GM23248 (cell line): Measurements from ENCODE around the gene TRABD. TPM values are rescaled to one million over a fixed set of nuclear protein-coding genes. Genes with fewer than 3 reads are reported as not detected.
A peak's percentile ranks its signal among the peaks of the same experiment; 100 is the strongest.

Experiments
- DNase-seq: peaks from one replicate; pipeline ENCODE4 v3.0.0-alpha.2; 2015
- H2AFZ ChIP-seq: fragments of 200-600 bp; sonication (generic); 2 replicates; pipeline ENCODE4 v1.6.1; 2016; ENCODE audit warnings: antibody characterized with exemption
- H3F3A ChIP-seq: fragments of 200-600 bp; sonication (generic); 2 replicates; pipeline ENCODE4 v1.6.1; 2016; ENCODE audit warnings: mild to moderate bottlenecking, antibody characterized with exemption, mixed run types; ENCODE audit not compliant: insufficient read depth
- H3K27ac ChIP-seq: fragments of 200-600 bp; sonication (generic); 2 replicates; pipeline ENCODE4 v1.5.1; 2016; ENCODE audit warnings: mild to moderate bottlenecking
- H3K27me3 ChIP-seq: fragments of 200-600 bp; sonication (generic); replicated peaks from 2 replicates; pipeline ENCODE4 v1.6.1; 2016; ENCODE audit warnings: mild to moderate bottlenecking; ENCODE audit not compliant: insufficient read depth
- H3K36me3 ChIP-seq: fragments of 200-600 bp; sonication (generic); 2 replicates; pipeline ENCODE4 v1.6.1; 2016; ENCODE audit warnings: low read depth, mild to moderate bottlenecking
- H3K4me1 ChIP-seq: fragments of 200-600 bp; sonication (generic); 2 replicates; pipeline ENCODE4 v1.6.1; 2016; ENCODE audit warnings: mild to moderate bottlenecking; ENCODE audit not compliant: insufficient read depth
- H3K4me2 ChIP-seq: fragments of 200-600 bp; sonication (generic); one replicate; pipeline ENCODE4 v1.6.1; 2016; ENCODE audit warnings: mild to moderate bottlenecking; ENCODE audit not compliant: unreplicated experiment
- H3K4me3 ChIP-seq: fragments of 200-600 bp; sonication (generic); 2 replicates; pipeline ENCODE4 v1.5.1; 2016; ENCODE audit warnings: mild to moderate bottlenecking
- H3K79me2 ChIP-seq: fragments of 200-600 bp; sonication (generic); 2 replicates; pipeline ENCODE4 v1.6.1; 2016; ENCODE audit warnings: mild to moderate bottlenecking; ENCODE audit not compliant: insufficient read depth
- H3K9ac ChIP-seq: fragments of 200-600 bp; sonication (generic); 2 replicates; pipeline ENCODE4 v1.6.1; 2016; ENCODE audit warnings: mild to moderate bottlenecking
- H3K9me2 ChIP-seq: fragments of 200-600 bp; sonication (generic); 2 replicates; pipeline ENCODE4 v1.6.1; 2016; ENCODE audit warnings: mixed run types, mild to moderate bottlenecking, moderate library complexity; ENCODE audit not compliant: insufficient read depth
- H3K9me3 ChIP-seq: fragments of 200-600 bp; sonication (generic); one replicate; pipeline ENCODE4 v1.6.1; 2017; ENCODE audit warnings: low read depth
- H4K20me1 ChIP-seq: fragments of 200-600 bp; sonication (generic); 2 replicates; pipeline ENCODE4 v1.6.0; 2016; ENCODE audit not compliant: insufficient read depth
- EZH2 ChIP-seq: fragments of 200-600 bp; sonication (generic); IDR thresholded peaks from 2 replicates; pipeline ENCODE4 v1.6.1; 2018; ENCODE audit warnings: antibody characterized with exemption, mild to moderate bottlenecking; ENCODE audit not compliant: insufficient read depth, poor library complexity, severe bottlenecking
- EZH2phosphoT487 ChIP-seq: fragments of 200-600 bp; sonication (generic); IDR thresholded peaks from 2 replicates; pipeline ENCODE4 v1.6.1; 2018; ENCODE audit warnings: antibody characterized with exemption, moderate library complexity, mild to moderate bottlenecking, low read depth; ENCODE audit not compliant: insufficient read depth
- WGBS, 2 experiments: methylation state at CpG; one replicate each; pipeline ENCODE4 v1.1.6; 2015 to 2017; ENCODE audit warnings: low lambda C conversion rate in 2 of 2, low coverage in 1 of 2; ENCODE audit errors: missing lambda C conversion rate in 2 of 2; 5-methylcytosine and 5-hydroxymethylcytosine counted together
- in situ Hi-C: fragments of 300-500 bp; cut with MboI; formaldehyde crosslinking; loops from 2 replicates; pipeline ENCODE4 v1.15.0; 2020
- polyA plus RNA-seq: library from polyadenylated mRNA; unstranded; fragments of >200 nt; fragmentation: Nextera tagmentation; extraction: Ambion mirVana; gene quantifications from 2 replicates; pipeline ENCODE4 v1.2.1, GENCODE V29; 2016
- total RNA-seq: library from RNA; depleted of rRNA; stranded (reverse); fragments of >200 nt; shearing (Covaris generic); gene quantifications from 2 replicates; pipeline ENCODE4 v1.2.3, GENCODE V29; 2014

Gene TRABD
- total and polyA plus RNA-seq, 2 experiments from 2014 or later = 19.5 to 22.6 TPM

GRCh38 chr22:50236731-50237409 is 51.2 kb downstream of the TRABD start:
- no peaks in the 10 kb centered on the region for H3K27me3 ChIP-seq
- H3K4me1 ChIP-seq = peaks cover 6% of the 10 kb centered on the region; the same call in 1 of the 2 replicates
- H4K20me1 ChIP-seq = no peaks in the 10 kb centered on the region
- TF ChIP-seq EZH2phosphoT487 (no peak), EZH2 (no peak)
- H3K27ac ChIP-seq = no peak overlapping the region
- H3K9me2 ChIP-seq = no peaks in the 10 kb centered on the region
- 65 to 74% methylated on average over 10 to 11 of the region's 11 CpGs for WGBS, 2 experiments
- H3K4me3 ChIP-seq = no peak overlapping the region
- no peaks in the 10 kb centered on the region for H3F3A ChIP-seq
- H3K9me3 ChIP-seq = no peaks in the 10 kb centered on the region
- in situ Hi-C loops = no loop called here
- H3K9ac ChIP-seq = no peak overlapping the region
- H2AFZ ChIP-seq = no peak overlapping the region
- peak; percentile 36 for DNase-seq
- no peaks in the 10 kb centered on the region for H3K36me3 ChIP-seq
- H3K79me2 ChIP-seq = peaks cover 71% of the 10 kb centered on the region
- H3K4me2 ChIP-seq = no peak overlapping the region

- Histone ChIP-seq H3K27ac (no peak overlapping the region), H2AFZ (no peak overlapping the region), H3K9me3 (no peaks in the 10 kb centered on the region), H3K9ac (no peak overlapping the region), H4K20me1 (no peaks in the 10 kb centered on the region), H3F3A (no peaks in the 10 kb centered on the region), H3K79me2 (peaks cover 90% of the 10 kb centered on the region), H3K36me3 (no peaks in the 10 kb centered on the region), H3K4me3 (no peak overlapping the region), H3K27me3 (no peaks in the 10 kb centered on the region), H3K4me2 (no peak overlapping the region), H3K9me2 (no peaks in the 10 kb centered on the region), H3K4me1 (peaks cover 12% of the 10 kb centered on the region; the same call in 1 of the 2 replicates)
- no peak for DNase-seq
- in situ Hi-C loops = no loop called here
- 76 to 78% methylated on average over 8 to 9 of the region's 9 CpGs for WGBS, 2 experiments
- no peak for TF ChIP-seq EZH2phosphoT487
- TF ChIP-seq EZH2 = no peak
Measured at GRCh38 chr22:50238755-50239154, 53.0 kb downstream of the TRABD start.

DNA sequence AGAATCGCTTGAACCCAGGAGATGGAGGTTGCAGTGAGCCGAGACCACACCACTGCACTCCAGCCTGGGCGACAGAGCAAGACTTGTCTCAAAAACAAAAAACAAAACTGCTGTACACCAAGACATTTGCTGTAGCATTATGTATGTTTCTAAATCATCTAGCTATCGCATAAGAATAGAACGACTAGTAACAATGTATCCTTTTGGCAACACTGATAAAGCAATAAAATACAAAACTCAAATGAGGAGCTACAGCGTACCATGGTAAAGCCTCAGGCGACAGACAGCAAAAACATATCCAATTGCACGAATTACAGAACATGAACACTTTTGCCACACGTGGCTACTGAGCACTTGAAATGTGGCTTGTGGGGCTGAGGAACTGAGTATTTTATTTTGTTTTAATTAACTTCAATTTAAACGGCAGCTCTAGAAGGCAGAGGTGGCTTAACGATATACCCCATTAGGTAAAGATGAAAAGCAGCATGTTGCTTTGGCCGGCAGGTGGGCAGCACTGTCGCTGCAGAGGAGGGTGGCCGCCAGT is 56.8 kb downstream of the TRABD start:
- H3F3A ChIP-seq = no peaks in the 10 kb centered on the region
- H3K27ac ChIP-seq = no peak overlapping the region
- WGBS, 2 experiments = 25 to 27% methylated on average over 14 of the region's 14 CpGs
- H3K27me3 ChIP-seq = no peaks in the 10 kb centered on the region
- H4K20me1 ChIP-seq = no peaks in the 10 kb centered on the region
- in situ Hi-C loops = no loop called here
- no peaks in the 10 kb centered on the region for H3K9me2 ChIP-seq
- H3K79me2 ChIP-seq = peaks cover 93% of the 10 kb centered on the region
- H2AFZ ChIP-seq = no peak overlapping the region
- no peaks in the 10 kb centered on the region for H3K9me3 ChIP-seq
- H3K4me2 ChIP-seq = peak overlapping the region; percentile 80
- no peak for TF ChIP-seq EZH2
- TF ChIP-seq EZH2phosphoT487 = no peak
- no peaks in the 10 kb centered on the region for H3K36me3 ChIP-seq
- H3K4me3 ChIP-seq = peak overlapping the region; percentile 94
- peak; percentile 37 for DNase-seq
- peak overlapping the region; percentile 92 for H3K9ac ChIP-seq
- H3K4me1 ChIP-seq = peaks cover 12% of the 10 kb centered on the region; the same call in 1 of the 2 replicates

GRCh38 chr22:50243685-50244419 is 58.1 kb downstream of the TRABD start:
- Histone ChIP-seq H3F3A (no peaks in the 10 kb centered on the region), H3K27ac (peak overlapping the region; percentile 76), H3K27me3 (no peaks in the 10 kb centered on the region), H3K4me1 (peaks cover 12% of the 10 kb centered on the region; the same call in 1 of the 2 replicates), H2AFZ (peak overlapping the region; percentile 92), H3K4me2 (peak overlapping the region; percentile 80), H3K36me3 (no peaks in the 10 kb centered on the region), H3K9me2 (no peaks in the 10 kb centered on the region), H3K4me3 (peak overlapping the region; percentile 94), H3K79me2 (peaks cover 85% of the 10 kb centered on the region), H4K20me1 (no peaks in the 10 kb centered on the region), H3K9me3 (no peaks in the 10 kb centered on the region), H3K9ac (peak overlapping the region; percentile 92)
- 9% methylated on average over 25 to 27 of the region's 27 CpGs for WGBS, 2 experiments
- TF ChIP-seq EZH2 = no peak
- no peak for TF ChIP-seq EZH2phosphoT487
- in situ Hi-C loops = no loop called here
- peak; percentile 29 for DNase-seq
